CD4-positive, alpha-beta T cell treated with Interleukin-21 for 1 hour (primary cell): ENCODE data around the gene ERCC4.
A peak's percentile ranks its signal among the peaks of the same experiment; 100 is the strongest.

Experiments used
- DNase-seq: peaks from one replicate; pipeline ENCODE4 v3.0.0-alpha.2; 2020

ERCC4 gene

GRCh38 chr16:13911871-13912270 lies 8.1 kb upstream of the ERCC4 start:
- no peak for DNase-seq

- DNase-seq, result no peak
Observed at GRCh38 chr16:13912891-13913290, 7.1 kb upstream of the ERCC4 start.

GRCh38 chr16:13913374-13914292 lies 6.3 kb upstream of the ERCC4 start:
- no peak for DNase-seq

- DNase-seq, result no peak
Observed at GRCh38 chr16:13915033-13915635, 4.8 kb upstream of the ERCC4 start.

GRCh38 chr16:13919330-13919682 lies 648 bp upstream of the ERCC4 start:
- DNase-seq, result peak; percentile 59

GRCh38 chr16:13920510-13920818 lies 510 bp downstream of the ERCC4 start:
- DNase-seq, result no peak

- no peak for DNase-seq
Observed at GRCh38 chr16:13921328-13921727, 1.4 kb downstream of the ERCC4 start.

- peak; percentile 58 for DNase-seq
Observed at GRCh38 chr16:13923703-13924298, 3.8 kb downstream of the ERCC4 start.

- DNase-seq, result no peak
Observed at GRCh38 chr16:13926464-13926863, 6.5 kb downstream of the ERCC4 start.

- no peak for DNase-seq
Observed at GRCh38 chr16:13926891-13927290, 6.9 kb downstream of the ERCC4 start.

- DNase-seq, result no peak
Observed at GRCh38 chr16:13928646-13929045, 8.7 kb downstream of the ERCC4 start.

- no peak for DNase-seq
Observed at GRCh38 chr16:13931845-13932244, 11.9 kb downstream of the ERCC4 start.

GRCh38 chr16:13935408-13935807 lies 15.5 kb downstream of the ERCC4 start:
- peak; percentile 19 for DNase-seq

- no peak for DNase-seq
Observed at GRCh38 chr16:13936155-13936554, 16.2 kb downstream of the ERCC4 start.

GRCh38 chr16:13936596-13937081 lies 16.7 kb downstream of the ERCC4 start:
- no peak for DNase-seq

- DNase-seq, result no peak
Observed at GRCh38 chr16:13937411-13937810, 17.5 kb downstream of the ERCC4 start.

GRCh38 chr16:13938480-13938879 lies 18.5 kb downstream of the ERCC4 start:
- no peak for DNase-seq

- DNase-seq, result no peak
Observed at GRCh38 chr16:13939821-13940220, 19.9 kb downstream of the ERCC4 start.

GRCh38 chr16:13940397-13940933 lies 20.5 kb downstream of the ERCC4 start:
- no peak for DNase-seq

- no peak for DNase-seq
Observed at GRCh38 chr16:13944816-13945215, 24.9 kb downstream of the ERCC4 start.

GRCh38 chr16:13945744-13946485 lies 26.0 kb downstream of the ERCC4 start:
- no peak for DNase-seq

GRCh38 chr16:13948086-13948485 lies 28.1 kb downstream of the ERCC4 start:
- no peak for DNase-seq
